ENCODE data around the gene WDFY2. TPM values are rescaled to one million over a fixed set of nuclear protein-coding genes. Genes with fewer than 3 reads are reported as not detected.

The WDFY2 gene
- total and polyA plus RNA-seq, 2 of the 13 experiments (the other 11 are each of a cell fraction or from before 2014, with no cell fraction given): 22.6 to 27.0 TPM

DNA sequence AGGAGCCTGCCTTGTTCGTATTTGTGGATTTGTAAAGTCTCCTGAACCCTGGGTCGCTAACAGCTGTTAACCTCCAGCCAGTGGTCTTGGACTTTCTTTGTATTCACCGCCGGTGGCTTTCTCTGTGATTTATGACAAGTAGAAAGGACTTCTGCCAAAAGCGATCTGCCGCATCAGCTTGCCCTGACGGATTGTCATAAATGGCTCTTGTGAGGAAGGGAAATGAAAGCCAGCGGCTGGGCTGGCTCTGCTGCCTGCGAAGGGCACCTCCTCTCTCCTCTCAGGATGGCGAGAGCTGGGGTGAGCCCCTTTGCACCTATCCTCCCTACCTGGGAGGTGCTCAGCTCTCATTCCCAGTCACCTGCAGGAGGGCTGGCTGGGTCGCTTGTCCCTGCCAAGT is 194.1 kb downstream of the WDFY2 start:
- CTCF ChIA-PET (ENCODE audit: low intra/inter-chr PET ratio, low total read pairs): no interaction called here
- no peak for ATAC-seq
- in situ Hi-C loops (cut with HindIII; ENCODE audit: extremely low pct_ligation_motif_present, low pct_unique_long_range_greater_than_20kb): no loop called here
- TF ChIP-seq ZNF558 (CRISPR knock-in tag; IDR thresholded peaks at IDR 0.05; ENCODE audit: borderline replicate concordance) (no peak), ZBTB38 (CRISPR knock-in tag; IDR thresholded peaks at IDR 0.05) (no peak), ESRRA (CRISPR knock-in tag; IDR thresholded peaks at IDR 0.05; ENCODE audit: low read depth) (no peak), ZNF543 (CRISPR knock-in tag; IDR thresholded peaks at IDR 0.05) (no peak), ELF4 (CRISPR knock-in tag; IDR thresholded peaks at IDR 0.05; ENCODE audit: borderline replicate concordance) (no peak), SIN3B (IDR thresholded peaks at IDR 0.05; ENCODE audit: low read length) (no peak), RCOR2 (CRISPR knock-in tag; IDR thresholded peaks at IDR 0.05) (no peak), ZMYM3 (CRISPR knock-in tag; IDR thresholded peaks at IDR 0.05) (no peak), GTF3A (CRISPR knock-in tag; conservative IDR thresholded peaks at IDR 0.05) (no peak), ZNF264 (CRISPR knock-in tag; IDR thresholded peaks at IDR 0.05) (no peak), ZSCAN22 (CRISPR knock-in tag; IDR thresholded peaks at IDR 0.05) (no peak), GATA4 (IDR thresholded peaks at IDR 0.05; ENCODE audit: borderline replicate concordance, low read depth) (no peak), ZNF232 (CRISPR knock-in tag; IDR thresholded peaks at IDR 0.05; ENCODE audit: borderline replicate concordance) (no peak)
- TF ChIP-seq, protein P1, sequence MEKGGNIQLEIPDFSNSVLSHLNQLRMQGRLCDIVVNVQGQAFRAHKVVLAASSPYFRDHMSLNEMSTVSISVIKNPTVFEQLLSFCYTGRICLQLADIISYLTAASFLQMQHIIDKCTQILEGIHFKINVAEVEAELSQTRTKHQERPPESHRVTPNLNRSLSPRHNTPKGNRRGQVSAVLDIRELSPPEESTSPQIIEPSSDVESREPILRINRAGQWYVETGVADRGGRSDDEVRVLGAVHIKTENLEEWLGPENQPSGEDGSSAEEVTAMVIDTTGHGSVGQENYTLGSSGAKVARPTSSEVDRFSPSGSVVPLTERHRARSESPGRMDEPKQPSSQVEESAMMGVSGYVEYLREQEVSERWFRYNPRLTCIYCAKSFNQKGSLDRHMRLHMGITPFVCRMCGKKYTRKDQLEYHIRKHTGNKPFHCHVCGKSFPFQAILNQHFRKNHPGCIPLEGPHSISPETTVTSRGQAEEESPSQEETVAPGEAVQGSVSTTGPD (CRISPR knock-in tag; IDR thresholded peaks at IDR 0.05): no peak
- TF ChIP-seq, protein P2, sequence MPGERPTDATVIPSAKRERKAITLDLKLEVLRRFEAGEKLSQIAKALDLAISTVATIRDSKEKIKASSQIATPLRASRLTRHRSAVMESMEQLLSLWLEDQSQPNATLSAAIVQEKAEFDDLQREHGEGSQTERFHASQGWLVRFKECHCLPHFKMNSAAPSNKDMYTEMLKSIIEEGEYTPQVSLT (CRISPR knock-in tag; IDR thresholded peaks at IDR 0.05; ENCODE audit: borderline replicate concordance, low read depth): no peak
- TF ChIP-seq, protein P3, sequence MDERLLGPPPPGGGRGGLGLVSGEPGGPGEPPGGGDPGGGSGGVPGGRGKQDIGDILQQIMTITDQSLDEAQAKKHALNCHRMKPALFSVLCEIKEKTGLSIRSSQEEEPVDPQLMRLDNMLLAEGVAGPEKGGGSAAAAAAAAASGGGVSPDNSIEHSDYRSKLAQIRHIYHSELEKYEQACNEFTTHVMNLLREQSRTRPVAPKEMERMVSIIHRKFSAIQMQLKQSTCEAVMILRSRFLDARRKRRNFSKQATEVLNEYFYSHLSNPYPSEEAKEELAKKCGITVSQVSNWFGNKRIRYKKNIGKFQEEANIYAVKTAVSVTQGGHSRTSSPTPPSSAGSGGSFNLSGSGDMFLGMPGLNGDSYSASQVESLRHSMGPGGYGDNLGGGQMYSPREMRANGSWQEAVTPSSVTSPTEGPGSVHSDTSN (CRISPR knock-in tag; IDR thresholded peaks at IDR 0.05): no peak
- TF ChIP-seq, protein P4, sequence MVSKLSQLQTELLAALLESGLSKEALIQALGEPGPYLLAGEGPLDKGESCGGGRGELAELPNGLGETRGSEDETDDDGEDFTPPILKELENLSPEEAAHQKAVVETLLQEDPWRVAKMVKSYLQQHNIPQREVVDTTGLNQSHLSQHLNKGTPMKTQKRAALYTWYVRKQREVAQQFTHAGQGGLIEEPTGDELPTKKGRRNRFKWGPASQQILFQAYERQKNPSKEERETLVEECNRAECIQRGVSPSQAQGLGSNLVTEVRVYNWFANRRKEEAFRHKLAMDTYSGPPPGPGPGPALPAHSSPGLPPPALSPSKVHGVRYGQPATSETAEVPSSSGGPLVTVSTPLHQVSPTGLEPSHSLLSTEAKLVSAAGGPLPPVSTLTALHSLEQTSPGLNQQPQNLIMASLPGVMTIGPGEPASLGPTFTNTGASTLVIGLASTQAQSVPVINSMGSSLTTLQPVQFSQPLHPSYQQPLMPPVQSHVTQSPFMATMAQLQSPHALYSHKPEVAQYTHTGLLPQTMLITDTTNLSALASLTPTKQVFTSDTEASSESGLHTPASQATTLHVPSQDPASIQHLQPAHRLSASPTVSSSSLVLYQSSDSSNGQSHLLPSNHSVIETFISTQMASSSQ (IDR thresholded peaks at IDR 0.05; ENCODE audit: low read depth): no peak
- TF ChIP-seq, protein P4 (CRISPR knock-in tag; IDR thresholded peaks at IDR 0.05; ENCODE audit: borderline replicate concordance): no peak

More for the DNA sequence above, 194.1 kb downstream of the WDFY2 start:
- Histone ChIP-seq H2AFZ (ENCODE audit: low read length) (no peak overlapping the region), H3K9ac (ENCODE audit: insufficient read depth, low read depth, low read length) (no peak overlapping the region), H3K4me1 (ENCODE audit: insufficient read depth, low read length) (peaks cover 19% of the 10 kb centered on the region), H4K20me1 (ENCODE audit: insufficient read depth, low read length) (no peaks in the 10 kb centered on the region), H3K9me3 (ENCODE audit: low read length) (no peaks in the 10 kb centered on the region), H3K4me3 (replicated peaks in 1 of 3; ENCODE audit: insufficient read depth in 1 of 3, low read depth in 2 of 3, low read length in 3 of 3) (no peak overlapping the region), H3K27ac (ENCODE audit: extremely low read length, insufficient read depth, low read length) (no peak overlapping the region), H3K36me3 (replicated peaks in 1 of 2; ENCODE audit: control insufficient read depth in 1 of 2, insufficient read depth in 2 of 2, low read length in 2 of 2) (no peaks in the 10 kb centered on the region), H3K4me2 (ENCODE audit: low read depth, low read length) (no peak overlapping the region), H3K79me2 (ENCODE audit: insufficient read depth, low read length) (no peaks in the 10 kb centered on the region), H3K27me3 (ENCODE audit: control insufficient read depth in 1 of 2, insufficient read depth in 2 of 2, low read length in 2 of 2) (no peaks in the 10 kb centered on the region)
- 91% methylated on average over 9 of the region's 11 CpGs for WGBS (ENCODE audit: low lambda C conversion rate)
- intact Hi-C loops (cut with micrococcal nuclease; ENCODE audit: unreplicated experiment): no loop called here
- no TSS peak for BruUV-seq (replicated peaks)
- FAIRE-seq (no peak), DNase-seq (ENCODE audit: low spot score) (no peak)
- POLR2A ChIA-PET: interaction anchor here (1.2 kb wide), 1 partner anchor 325 kb away, joined by 3 read pairs; no protein-coding TSS in a partner anchor

All from HepG2 (cell line).